Glutamatergic neuron (in vitro differentiated cells): ENCODE measurements around the gene HENMT1. TPM values are rescaled to one million over a fixed set of nuclear protein-coding genes. Genes with fewer than 3 reads are reported as not detected.

ENCODE experiments used
- DNase-seq: peaks from one replicate; pipeline ENCODE4 v3.0.0; 2022
- H3K27ac Mint-ChIP-seq: one replicate; pipeline ENCODE4 v1.8.0; 2020; ENCODE audit warnings: mild to moderate bottlenecking, mixed read lengths, inconsistent platforms; ENCODE audit not compliant: unreplicated experiment
- H3K27me3 Mint-ChIP-seq: one replicate; pipeline ENCODE4 v1.8.0; 2020; ENCODE audit warnings: mild to moderate bottlenecking, moderate library complexity, mixed read lengths, inconsistent platforms; ENCODE audit not compliant: unreplicated experiment
- H3K36me3 Mint-ChIP-seq: one replicate; pipeline ENCODE4 v1.8.0; 2020; ENCODE audit warnings: mild to moderate bottlenecking, mixed read lengths, inconsistent platforms; ENCODE audit not compliant: unreplicated experiment
- H3K4me1 Mint-ChIP-seq: one replicate; pipeline ENCODE4 v1.8.0; 2020; ENCODE audit warnings: mild to moderate bottlenecking, low read depth, mixed read lengths, inconsistent platforms; ENCODE audit not compliant: unreplicated experiment
- H3K4me3 Mint-ChIP-seq: one replicate; pipeline ENCODE4 v1.8.0; 2020; ENCODE audit warnings: mild to moderate bottlenecking, mixed read lengths, inconsistent platforms; ENCODE audit not compliant: unreplicated experiment
- H3K9me3 Mint-ChIP-seq: one replicate; pipeline ENCODE4 v1.8.0; 2020; ENCODE audit warnings: mild to moderate bottlenecking, moderate library complexity, mixed read lengths, inconsistent platforms; ENCODE audit not compliant: unreplicated experiment
- total RNA-seq: library from RNA; stranded (reverse); fragmentation: NEBNext Ultra II Directional; extraction: Animal tissue kit (Norgen Biotek cat#: 25700); gene quantifications from one replicate; pipeline ENCODE4 v1.2.1, GENCODE V29; 2021; ENCODE audit not compliant: unreplicated experiment
- TF ChIP-seq, protein P1 (sequence below): fragments of 200-600 bp; sonication (generic); IDR thresholded peaks from one replicate; pipeline ENCODE4 v1.5.0; 2021; ENCODE audit not compliant: partially characterized antibody, unreplicated experiment

The HENMT1 gene
- total RNA-seq, 1 donor from 2014 or later = 15.9 TPM

DNA sequence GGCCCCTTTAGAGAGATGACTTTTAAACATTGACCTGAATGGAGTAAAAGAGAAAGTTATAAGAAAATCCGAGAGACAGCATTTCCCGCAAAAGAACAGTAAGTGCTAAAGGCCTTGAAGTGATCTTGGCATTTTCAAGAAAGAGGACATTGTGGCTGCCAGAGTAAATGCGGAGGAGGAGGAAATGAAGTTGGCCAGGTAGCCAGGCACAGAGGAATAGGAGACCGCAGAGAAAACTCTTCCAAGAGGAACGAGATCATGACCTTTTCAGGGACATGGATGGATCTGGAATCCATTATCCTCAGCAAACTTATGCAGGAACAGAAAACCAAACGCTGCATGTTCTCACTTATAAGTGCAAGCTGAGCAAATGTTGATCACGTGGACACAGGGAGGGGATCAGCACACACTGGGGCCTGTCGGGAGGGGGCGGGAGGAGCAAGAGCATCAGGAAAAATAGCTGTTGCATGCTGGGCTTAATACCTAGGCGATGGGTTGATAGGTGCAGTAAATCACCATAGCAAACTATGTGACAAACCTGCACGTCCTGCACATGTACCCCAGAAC lies 51.3 kb downstream of the HENMT1 start:
- Mint-ChIP-seq H3K4me1 (peaks cover 10% of the 10 kb centered on the region), H3K36me3 (peaks cover 11% of the 10 kb centered on the region), H3K4me3 (no peak overlapping the region), H3K27ac (no peak overlapping the region), H3K27me3 (peaks cover 3% of the 10 kb centered on the region), H3K9me3 (peaks cover 6% of the 10 kb centered on the region)
- TF ChIP-seq, protein P1, sequence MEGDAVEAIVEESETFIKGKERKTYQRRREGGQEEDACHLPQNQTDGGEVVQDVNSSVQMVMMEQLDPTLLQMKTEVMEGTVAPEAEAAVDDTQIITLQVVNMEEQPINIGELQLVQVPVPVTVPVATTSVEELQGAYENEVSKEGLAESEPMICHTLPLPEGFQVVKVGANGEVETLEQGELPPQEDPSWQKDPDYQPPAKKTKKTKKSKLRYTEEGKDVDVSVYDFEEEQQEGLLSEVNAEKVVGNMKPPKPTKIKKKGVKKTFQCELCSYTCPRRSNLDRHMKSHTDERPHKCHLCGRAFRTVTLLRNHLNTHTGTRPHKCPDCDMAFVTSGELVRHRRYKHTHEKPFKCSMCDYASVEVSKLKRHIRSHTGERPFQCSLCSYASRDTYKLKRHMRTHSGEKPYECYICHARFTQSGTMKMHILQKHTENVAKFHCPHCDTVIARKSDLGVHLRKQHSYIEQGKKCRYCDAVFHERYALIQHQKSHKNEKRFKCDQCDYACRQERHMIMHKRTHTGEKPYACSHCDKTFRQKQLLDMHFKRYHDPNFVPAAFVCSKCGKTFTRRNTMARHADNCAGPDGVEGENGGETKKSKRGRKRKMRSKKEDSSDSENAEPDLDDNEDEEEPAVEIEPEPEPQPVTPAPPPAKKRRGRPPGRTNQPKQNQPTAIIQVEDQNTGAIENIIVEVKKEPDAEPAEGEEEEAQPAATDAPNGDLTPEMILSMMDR = no peak
- no peak for DNase-seq

DNA sequence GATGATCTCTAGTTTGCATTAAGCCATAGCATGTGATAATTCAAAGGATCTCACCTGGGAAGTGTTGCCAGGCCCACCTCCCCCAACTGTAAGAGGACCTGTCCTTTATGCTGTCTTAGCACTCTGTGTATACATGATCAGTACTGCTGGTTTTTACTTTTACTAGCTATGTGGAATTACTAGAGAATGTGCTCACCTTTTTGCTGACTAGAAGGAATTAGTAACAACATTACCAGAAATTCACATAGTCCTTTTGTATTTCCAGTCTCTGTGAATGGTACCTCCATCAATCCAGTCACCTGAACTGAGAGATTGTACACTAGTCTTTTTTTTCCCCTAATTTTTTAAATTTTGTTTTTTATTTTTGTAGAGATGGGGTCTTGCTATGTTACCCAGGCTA lies 54.4 kb downstream of the HENMT1 start:
- Mint-ChIP-seq H3K36me3 (peaks cover 11% of the 10 kb centered on the region), H3K4me3 (no peak overlapping the region), H3K27ac (no peak overlapping the region), H3K9me3 (peaks cover 6% of the 10 kb centered on the region), H3K4me1 (peaks cover 10% of the 10 kb centered on the region), H3K27me3 (peaks cover 3% of the 10 kb centered on the region)
- TF ChIP-seq, protein P1 = no peak
- no peak for DNase-seq

DNA sequence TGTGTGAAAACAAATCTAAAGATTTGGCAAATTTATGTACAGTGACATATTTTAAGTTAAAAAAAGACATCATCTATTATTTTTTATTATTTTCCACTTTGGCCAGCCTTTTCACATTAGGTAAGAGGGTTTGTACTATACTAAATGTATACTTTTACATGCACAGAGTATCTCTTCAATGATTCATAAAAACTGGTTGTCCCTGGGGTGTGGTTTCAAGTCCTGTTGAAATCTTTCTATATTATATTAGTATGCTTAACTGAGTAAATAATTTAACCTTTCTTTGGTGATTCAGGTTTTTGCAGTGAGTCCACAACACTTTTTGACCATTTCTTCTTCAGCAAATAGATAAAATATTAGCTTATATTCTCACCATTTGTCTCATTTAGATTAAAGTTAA lies 55.3 kb downstream of the HENMT1 start:
- Mint-ChIP-seq H3K27ac (no peak overlapping the region), H3K4me1 (peaks cover 8% of the 10 kb centered on the region), H3K4me3 (no peak overlapping the region), H3K9me3 (peaks cover 5% of the 10 kb centered on the region), H3K36me3 (peaks cover 11% of the 10 kb centered on the region), H3K27me3 (peaks cover 3% of the 10 kb centered on the region)
- no peak for DNase-seq
- TF ChIP-seq, protein P1 = no peak

DNA sequence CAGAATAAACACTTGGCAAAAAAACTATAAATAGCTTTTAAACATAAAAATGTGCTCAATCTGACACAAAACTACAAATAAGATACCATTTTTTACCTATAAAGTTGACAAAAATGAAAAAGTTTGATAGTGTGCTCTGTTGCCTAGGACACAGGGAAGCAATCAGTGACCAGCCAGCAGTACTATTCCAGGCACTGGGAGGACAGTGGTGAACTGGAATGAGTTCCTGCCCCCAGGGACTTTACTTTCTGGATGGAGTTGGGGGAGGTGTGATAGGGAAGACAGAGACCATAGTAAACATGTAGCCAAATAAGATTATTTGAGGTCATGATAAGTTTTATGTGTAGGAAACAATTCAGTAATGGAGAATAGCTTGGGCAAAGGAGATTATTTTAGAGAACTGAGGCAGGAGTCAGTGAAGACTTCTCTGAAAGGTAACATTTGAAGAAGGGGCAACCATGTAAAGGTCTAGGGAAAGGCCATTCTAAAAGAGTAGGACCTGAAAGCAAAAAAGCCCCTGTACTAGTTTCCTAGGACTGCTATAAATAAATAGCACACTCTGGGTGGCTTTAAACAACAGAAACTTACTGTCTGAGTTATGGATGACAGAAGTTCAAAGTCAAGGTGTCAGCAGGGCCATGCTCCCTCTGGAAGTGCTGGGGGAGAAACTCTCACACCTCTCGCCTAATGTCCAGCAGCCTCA lies 59.0 kb downstream of the HENMT1 start:
- H3K36me3 Mint-ChIP-seq = no peaks in the 10 kb centered on the region
- DNase-seq = no peak
- peaks cover 3% of the 10 kb centered on the region for H3K9me3 Mint-ChIP-seq
- H3K4me3 Mint-ChIP-seq = no peak overlapping the region
- H3K27me3 Mint-ChIP-seq = peaks cover 2% of the 10 kb centered on the region
- H3K4me1 Mint-ChIP-seq = peaks cover 10% of the 10 kb centered on the region
- H3K27ac Mint-ChIP-seq = no peak overlapping the region
- TF ChIP-seq, protein P1 = no peak

DNA sequence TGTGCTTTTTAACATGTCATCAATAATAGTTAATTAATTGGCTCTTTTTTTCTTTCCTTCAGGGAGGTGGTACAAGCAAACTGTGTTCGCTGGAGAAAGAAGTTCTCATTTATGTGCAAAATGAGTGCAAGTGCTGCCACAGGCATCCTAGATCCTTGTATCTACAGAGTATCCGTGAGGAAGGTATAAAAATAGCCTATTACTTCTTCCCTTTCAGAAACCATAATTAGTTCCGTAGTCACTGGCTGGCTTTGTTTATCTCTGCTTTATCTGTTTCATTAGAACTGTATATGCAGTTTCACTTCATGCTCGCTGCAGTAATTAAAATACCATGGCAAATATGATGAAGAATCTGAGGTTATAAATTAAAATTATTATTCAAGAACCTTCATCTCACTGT lies 60.4 kb downstream of the HENMT1 start:
- peaks cover 3% of the 10 kb centered on the region for H3K9me3 Mint-ChIP-seq
- TF ChIP-seq, protein P1 = no peak
- DNase-seq = no peak
- H3K4me1 Mint-ChIP-seq = peaks cover 18% of the 10 kb centered on the region
- no peaks in the 10 kb centered on the region for H3K36me3 Mint-ChIP-seq
- H3K4me3 Mint-ChIP-seq = no peak overlapping the region
- H3K27me3 Mint-ChIP-seq = peaks cover 2% of the 10 kb centered on the region
- no peak overlapping the region for H3K27ac Mint-ChIP-seq
